Measurements from ENCODE around the gene AK9. TPM values are rescaled to one million over a fixed set of nuclear protein-coding genes. Genes with fewer than 3 reads are reported as not detected.

AK9 gene
- total and polyA plus RNA-seq, 10 of the 15 experiments (the other 5 are each of a cell fraction or from before 2014, with no cell fraction given), result 2.1 to 7.4 (median 4.2) TPM

- FAIRE-seq, result no peak
- SMC1A ChIA-PET (ENCODE audit: uncharacterized antibody, unreplicated experiment), result interaction anchor here (2.3 kb wide), 1 partner anchor 33 kb away, joined by 8 read pairs; no protein-coding TSS in a partner anchor
- TF ChIP-seq NFIC (IDR thresholded peaks at IDR 0.05; ENCODE audit: low read depth, low read length), result no peak
- no peak for TF ChIP-seq NKRF (conservative IDR thresholded peaks at IDR 0.05)
- TF ChIP-seq MYB (IDR thresholded peaks at IDR 0.05; ENCODE audit: borderline replicate concordance, low read depth, low read length), result no peak
- no peak for TF ChIP-seq ZNF274 (IDR thresholded peaks at IDR 0.05; ENCODE audit: insufficient read depth, insufficient read length)
- TF ChIP-seq BCLAF1 (IDR thresholded peaks at IDR 0.05), result no peak
- no peak for TF ChIP-seq TCF12 (IDR thresholded peaks at IDR 0.05; ENCODE audit: low read depth, low read length)
- TF ChIP-seq ZBTB11 (CRISPR knock-in tag; IDR thresholded peaks at IDR 0.05), result no peak
- no peak for TF ChIP-seq E2F8 (IDR thresholded peaks at IDR 0.05; ENCODE audit: low read depth, partially characterized antibody)
- TF ChIP-seq BRCA1 (IDR thresholded peaks at IDR 0.05; ENCODE audit: low read depth, low read length), result no peak
- no peak for TF ChIP-seq RAD51 (IDR thresholded peaks at IDR 0.05)
- no peak for TF ChIP-seq POLR2AphosphoS5 (IDR thresholded peaks at IDR 0.05; ENCODE audit: low read length)
Observed at GRCh38 chr6:109496036-109496772, 194.8 kb downstream of the AK9 start.

More at GRCh38 chr6:109496036-109496772, 194.8 kb downstream of the AK9 start:
- ATAC-seq (no peak), DNase-seq (ENCODE audit: low read depth, low spot score) (no peak)
- Histone ChIP-seq H3K4me2 (ENCODE audit: control insufficient read depth, insufficient read depth) (no peak overlapping the region), H3K9ac (ENCODE audit: control insufficient read depth, insufficient read depth, low read length) (no peak overlapping the region), H3K36me3 (ENCODE audit: control insufficient read depth in 2 of 2, insufficient read depth in 2 of 2, low read length in 1 of 2) (no peaks in the 10 kb centered on the region), H4K20me1 (ENCODE audit: control insufficient read depth, insufficient read depth) (no peaks in the 10 kb centered on the region), H3K4me1 (ENCODE audit: control insufficient read depth, insufficient read depth, low read length) (no peaks in the 10 kb centered on the region), H2AFZ (ENCODE audit: control insufficient read depth, low read depth, low read length) (no peak overlapping the region), H3K79me2 (ENCODE audit: control insufficient read depth, insufficient read depth, low read length) (no peaks in the 10 kb centered on the region), H3K4me3 (no peak overlapping the region), H3K27me3 (replicated peaks in 1 of 2; ENCODE audit: control insufficient read depth in 2 of 2, insufficient read depth in 2 of 2, low read length in 1 of 2) (no peaks in the 10 kb centered on the region; a peak in 1 of 4 replicates), H3K9me3 (replicated peaks; ENCODE audit: control insufficient read depth, insufficient read depth, low read length) (no peaks in the 10 kb centered on the region), H3K27ac (ENCODE audit: control insufficient read depth, insufficient read depth) (no peak overlapping the region)
- in situ Hi-C loops (cut with MboI) (no loop called here), intact Hi-C loops (cut with micrococcal nuclease; ENCODE audit: unreplicated experiment) (no loop called here)
- 44% methylated on average over 9 of the region's 9 CpGs for WGBS (ENCODE audit: insufficient coverage, insufficient replicate concordance, low lambda C conversion rate, missing lambda C conversion rate)
- no TSS peak for BruUV-seq (replicated peaks)
- RAD21 ChIA-PET (ENCODE audit: unreplicated experiment), result interaction anchor here (1.0 kb wide), 1 partner anchor 32 kb away, joined by 3 read pairs; no protein-coding TSS in a partner anchor
- POLR2A ChIA-PET, result interaction anchor here (0.7 kb wide), 1 partner anchor 1521 kb away, joined by 4 read pairs; no protein-coding TSS in a partner anchor
- CTCF ChIA-PET, result interaction anchor here (1.1 to 1.3 kb wide), 3 partner anchors 9 to 113 kb away, joined by 3 read pairs; partner anchors contain the start of gene CD164

Data from GM12878 (cell line).